ENCODE data around the gene BRD3.

GRCh38 chr9:134089972-134090371 is 22.1 kb upstream of the BRD3 start:
- TF ChIP-seq, protein P1, sequence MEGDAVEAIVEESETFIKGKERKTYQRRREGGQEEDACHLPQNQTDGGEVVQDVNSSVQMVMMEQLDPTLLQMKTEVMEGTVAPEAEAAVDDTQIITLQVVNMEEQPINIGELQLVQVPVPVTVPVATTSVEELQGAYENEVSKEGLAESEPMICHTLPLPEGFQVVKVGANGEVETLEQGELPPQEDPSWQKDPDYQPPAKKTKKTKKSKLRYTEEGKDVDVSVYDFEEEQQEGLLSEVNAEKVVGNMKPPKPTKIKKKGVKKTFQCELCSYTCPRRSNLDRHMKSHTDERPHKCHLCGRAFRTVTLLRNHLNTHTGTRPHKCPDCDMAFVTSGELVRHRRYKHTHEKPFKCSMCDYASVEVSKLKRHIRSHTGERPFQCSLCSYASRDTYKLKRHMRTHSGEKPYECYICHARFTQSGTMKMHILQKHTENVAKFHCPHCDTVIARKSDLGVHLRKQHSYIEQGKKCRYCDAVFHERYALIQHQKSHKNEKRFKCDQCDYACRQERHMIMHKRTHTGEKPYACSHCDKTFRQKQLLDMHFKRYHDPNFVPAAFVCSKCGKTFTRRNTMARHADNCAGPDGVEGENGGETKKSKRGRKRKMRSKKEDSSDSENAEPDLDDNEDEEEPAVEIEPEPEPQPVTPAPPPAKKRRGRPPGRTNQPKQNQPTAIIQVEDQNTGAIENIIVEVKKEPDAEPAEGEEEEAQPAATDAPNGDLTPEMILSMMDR (optimal IDR thresholded peaks at IDR 0.05 in 1 of 3, IDR thresholded peaks at IDR 0.05 in 1 of 3, conservative IDR thresholded peaks at IDR 0.05 in 1 of 3; ENCODE audit: extremely low read depth in 1 of 3, insufficient read depth in 2 of 3, low read length in 3 of 3), result no peak
- no peak for TF ChIP-seq EZH2 (IDR thresholded peaks at IDR 0.05; ENCODE audit: low read length)
